Astrocyte (in vitro differentiated cells and primary cell): ENCODE results near the gene SUN1. TPM values are rescaled to one million over a fixed set of nuclear protein-coding genes. Genes with fewer than 3 reads are reported as not detected.

Experiments used
- DNase-seq: peaks from one replicate; pipeline ENCODE4 v3.0.0-alpha.2; 2010; ENCODE audit warnings: low read depth
- FAIRE-seq: peaks from 2 replicates; lab custom pipeline; 2011; peaks lifted over from hg19 to GRCh38; lab: Jason Lieb, UNC
- H2AFZ ChIP-seq: 2 replicates; pipeline ENCODE4 v1.6.0; 2012; ENCODE audit warnings: low read depth, low read length, inconsistent platforms
- H3K27ac ChIP-seq: 2 replicates; pipeline ENCODE4 v1.5.1; 2011; ENCODE audit warnings: low read depth, low read length, inconsistent platforms
- H3K27me3 ChIP-seq: 2 replicates; pipeline ENCODE4 v1.6.0; 2011; ENCODE audit warnings: low read length, inconsistent platforms; ENCODE audit not compliant: insufficient read depth
- H3K36me3 ChIP-seq: 2 replicates; pipeline ENCODE4 v1.5.1; 2011; ENCODE audit warnings: low read length, inconsistent platforms; ENCODE audit not compliant: insufficient read depth
- H3K4me1 ChIP-seq: 2 replicates; pipeline ENCODE4 v1.5.1; 2011; ENCODE audit warnings: low read length, inconsistent platforms; ENCODE audit not compliant: insufficient read depth
- H3K4me2 ChIP-seq: 2 replicates; pipeline ENCODE4 v1.6.0; 2012; ENCODE audit warnings: low read length, inconsistent platforms
- H3K4me3 ChIP-seq: 2 replicates; pipeline ENCODE4 v1.5.1; 2011; ENCODE audit warnings: low read depth, mild to moderate bottlenecking, low read length, inconsistent platforms; ENCODE audit not compliant: insufficient read depth
- H3K79me2 ChIP-seq: 2 replicates; pipeline ENCODE4 v1.6.0; 2012; ENCODE audit warnings: mild to moderate bottlenecking, low read length, inconsistent platforms; ENCODE audit not compliant: insufficient read depth
- H3K9ac ChIP-seq: 2 replicates; pipeline ENCODE4 v1.6.0; 2012; ENCODE audit warnings: mild to moderate bottlenecking, low read length, inconsistent platforms
- H3K9me3 ChIP-seq: 2 replicates; pipeline ENCODE4 v1.5.1; 2012; ENCODE audit warnings: low read depth, mild to moderate bottlenecking, low read length, inconsistent platforms; ENCODE audit not compliant: insufficient read depth
- H4K20me1 ChIP-seq: 2 replicates; pipeline ENCODE4 v1.6.0; 2012; ENCODE audit warnings: low read length, inconsistent platforms; ENCODE audit not compliant: insufficient read depth
- H3K27ac Mint-ChIP-seq: one replicate; pipeline ENCODE4 v1.8.0; 2021; ENCODE audit warnings: mild to moderate bottlenecking, mixed read lengths; ENCODE audit not compliant: unreplicated experiment
- H3K27me3 Mint-ChIP-seq: one replicate; pipeline ENCODE4 v1.8.0; 2021; ENCODE audit warnings: low read depth, mixed read lengths; ENCODE audit not compliant: unreplicated experiment
- H3K36me3 Mint-ChIP-seq: one replicate; pipeline ENCODE4 v1.8.0; 2021; ENCODE audit warnings: low read depth, mixed read lengths; ENCODE audit not compliant: unreplicated experiment
- H3K4me1 Mint-ChIP-seq: one replicate; pipeline ENCODE4 v1.8.0; 2021; ENCODE audit warnings: low read depth, mixed read lengths; ENCODE audit not compliant: unreplicated experiment
- H3K4me3 Mint-ChIP-seq: one replicate; pipeline ENCODE4 v1.8.0; 2021; ENCODE audit warnings: mild to moderate bottlenecking, moderate library complexity, mixed read lengths; ENCODE audit not compliant: unreplicated experiment
- H3K9me3 Mint-ChIP-seq: one replicate; pipeline ENCODE4 v1.8.0; 2021; ENCODE audit warnings: mild to moderate bottlenecking, mixed read lengths; ENCODE audit not compliant: unreplicated experiment
- EZH2 ChIP-seq: IDR thresholded peaks from 2 replicates; pipeline ENCODE4 v1.6.1; 2012; ENCODE audit warnings: mild to moderate bottlenecking, low read length, inconsistent platforms; ENCODE audit not compliant: insufficient read depth
- total RNA-seq: library from RNA; stranded (reverse); gene quantifications from 2 replicates; pipeline ENCODE4 v1.2.1, GENCODE V29; 2021
- TF ChIP-seq, protein P1 (sequence below): IDR thresholded peaks from 2 replicates; pipeline ENCODE4 v1.5.1; 2011; ENCODE audit warnings: low read depth, mild to moderate bottlenecking, inconsistent platforms, low read length, moderate library complexity; ENCODE audit not compliant: insufficient read depth

The SUN1 gene
- total RNA-seq, 1 donor from 2014 or later = 121 TPM

DNA sequence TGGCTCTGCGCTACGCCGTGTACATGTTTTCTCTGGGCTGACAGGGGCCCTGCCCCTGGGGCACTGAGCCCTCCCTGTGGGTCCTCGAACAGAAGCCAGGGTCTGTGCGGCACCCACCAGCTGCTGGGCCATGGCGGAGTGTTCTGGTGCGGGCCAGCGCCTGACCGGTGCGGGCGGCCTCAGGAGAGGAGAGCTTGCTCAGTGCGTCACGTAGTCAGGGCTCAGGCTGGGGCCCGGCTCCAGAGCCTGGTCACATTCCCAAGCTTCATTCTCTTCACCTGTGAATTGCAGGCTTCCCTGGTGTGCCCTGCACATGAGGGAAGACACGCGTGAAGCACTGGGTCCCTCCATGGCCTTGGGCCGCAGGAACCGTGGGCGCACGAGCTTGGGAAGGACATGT lies 59.5 kb downstream of the SUN1 start:
- no peak overlapping the region for H3K4me3 ChIP-seq
- DNase-seq = no peak
- no peaks in the 10 kb centered on the region for H3K27me3 Mint-ChIP-seq
- H3K9me3 Mint-ChIP-seq = no peaks in the 10 kb centered on the region
- H3K27ac Mint-ChIP-seq = no peak overlapping the region
- H3K27ac ChIP-seq = no peak overlapping the region
- no peaks in the 10 kb centered on the region for H3K9me3 ChIP-seq
- no peaks in the 10 kb centered on the region for H3K4me1 ChIP-seq
- H3K36me3 ChIP-seq = no peaks in the 10 kb centered on the region
- H4K20me1 ChIP-seq = peaks cover 39% of the 10 kb centered on the region
- TF ChIP-seq EZH2 = no peak
- TF ChIP-seq, protein P1, sequence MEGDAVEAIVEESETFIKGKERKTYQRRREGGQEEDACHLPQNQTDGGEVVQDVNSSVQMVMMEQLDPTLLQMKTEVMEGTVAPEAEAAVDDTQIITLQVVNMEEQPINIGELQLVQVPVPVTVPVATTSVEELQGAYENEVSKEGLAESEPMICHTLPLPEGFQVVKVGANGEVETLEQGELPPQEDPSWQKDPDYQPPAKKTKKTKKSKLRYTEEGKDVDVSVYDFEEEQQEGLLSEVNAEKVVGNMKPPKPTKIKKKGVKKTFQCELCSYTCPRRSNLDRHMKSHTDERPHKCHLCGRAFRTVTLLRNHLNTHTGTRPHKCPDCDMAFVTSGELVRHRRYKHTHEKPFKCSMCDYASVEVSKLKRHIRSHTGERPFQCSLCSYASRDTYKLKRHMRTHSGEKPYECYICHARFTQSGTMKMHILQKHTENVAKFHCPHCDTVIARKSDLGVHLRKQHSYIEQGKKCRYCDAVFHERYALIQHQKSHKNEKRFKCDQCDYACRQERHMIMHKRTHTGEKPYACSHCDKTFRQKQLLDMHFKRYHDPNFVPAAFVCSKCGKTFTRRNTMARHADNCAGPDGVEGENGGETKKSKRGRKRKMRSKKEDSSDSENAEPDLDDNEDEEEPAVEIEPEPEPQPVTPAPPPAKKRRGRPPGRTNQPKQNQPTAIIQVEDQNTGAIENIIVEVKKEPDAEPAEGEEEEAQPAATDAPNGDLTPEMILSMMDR = no peak
- H3K4me2 ChIP-seq = no peak overlapping the region
- H3K27me3 ChIP-seq = no peaks in the 10 kb centered on the region
- H3K4me1 Mint-ChIP-seq = no peaks in the 10 kb centered on the region
- peaks cover 16% of the 10 kb centered on the region for H3K36me3 Mint-ChIP-seq
- no peak overlapping the region for H3K9ac ChIP-seq
- H2AFZ ChIP-seq = no peak overlapping the region
- H3K4me3 Mint-ChIP-seq = no peak overlapping the region
- FAIRE-seq = no peak
- H3K79me2 ChIP-seq = peaks cover 17% of the 10 kb centered on the region

DNA sequence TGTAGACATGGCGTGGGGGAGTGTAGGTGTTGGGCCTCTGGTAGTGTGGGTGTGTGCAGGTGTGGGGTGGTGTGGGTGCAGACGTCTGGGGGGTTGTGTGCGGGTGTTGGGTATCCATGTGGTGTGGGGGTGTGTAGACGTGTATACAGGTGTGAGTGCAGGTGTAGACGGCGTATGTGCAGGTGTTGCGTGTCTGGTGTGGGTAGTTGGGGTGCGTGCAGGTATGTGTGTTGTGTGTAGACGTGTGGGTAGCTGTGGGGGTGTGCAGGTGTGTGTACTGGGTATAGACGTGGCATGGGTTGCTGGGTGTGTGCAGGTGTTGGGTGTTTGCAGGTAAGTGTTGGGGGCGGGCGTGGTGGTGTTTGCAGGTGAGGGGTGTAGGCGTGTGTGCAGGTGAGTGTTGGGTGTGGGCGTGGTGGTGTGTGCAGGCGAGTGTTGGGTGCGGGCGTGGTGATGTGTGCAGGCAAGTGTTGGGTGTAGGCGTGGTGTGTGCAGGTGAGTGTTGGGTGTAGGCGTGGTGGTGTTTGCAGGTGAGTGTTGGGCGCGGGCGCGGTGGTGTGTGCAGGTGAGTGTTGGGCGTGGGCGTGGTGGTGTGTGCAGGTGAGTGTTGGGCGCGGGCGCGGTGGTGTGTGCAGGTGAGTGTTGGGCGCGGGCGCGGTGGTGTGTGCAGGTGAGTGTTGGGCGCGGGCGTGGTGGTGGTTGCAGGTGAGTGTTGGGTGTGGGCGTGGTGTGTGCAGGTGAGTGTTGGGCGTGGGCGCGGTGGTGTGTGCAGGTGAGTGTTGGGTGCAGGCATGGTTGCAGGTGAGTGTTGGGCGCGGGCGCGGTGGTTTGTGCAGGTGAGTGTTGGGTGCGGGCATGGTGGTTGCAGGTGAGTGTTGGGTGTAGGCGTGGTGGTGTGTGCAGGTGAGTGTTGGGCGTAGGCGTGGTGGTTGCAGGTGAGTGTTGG lies 60.6 kb downstream of the SUN1 start:
- H3K9ac ChIP-seq = no peak overlapping the region
- H3K4me2 ChIP-seq = no peak overlapping the region
- peaks cover 28% of the 10 kb centered on the region for H4K20me1 ChIP-seq
- FAIRE-seq (no peak), DNase-seq (no peak)
- peak overlapping the region; percentile 26 for H3K27ac Mint-ChIP-seq
- peaks cover 7% of the 10 kb centered on the region for H3K79me2 ChIP-seq
- no peaks in the 10 kb centered on the region for H3K4me1 Mint-ChIP-seq
- no peaks in the 10 kb centered on the region for H3K27me3 ChIP-seq
- no peak overlapping the region for H2AFZ ChIP-seq
- peaks cover 13% of the 10 kb centered on the region for H3K36me3 Mint-ChIP-seq
- H3K4me1 ChIP-seq = no peaks in the 10 kb centered on the region
- H3K9me3 ChIP-seq = no peaks in the 10 kb centered on the region
- no peak overlapping the region for H3K4me3 ChIP-seq
- no peaks in the 10 kb centered on the region for H3K36me3 ChIP-seq
- H3K4me3 Mint-ChIP-seq = no peak overlapping the region
- H3K27ac ChIP-seq = no peak overlapping the region
- H3K9me3 Mint-ChIP-seq = no peaks in the 10 kb centered on the region
- no peak for TF ChIP-seq EZH2
- TF ChIP-seq, protein P1 = no peak
- no peaks in the 10 kb centered on the region for H3K27me3 Mint-ChIP-seq

DNA sequence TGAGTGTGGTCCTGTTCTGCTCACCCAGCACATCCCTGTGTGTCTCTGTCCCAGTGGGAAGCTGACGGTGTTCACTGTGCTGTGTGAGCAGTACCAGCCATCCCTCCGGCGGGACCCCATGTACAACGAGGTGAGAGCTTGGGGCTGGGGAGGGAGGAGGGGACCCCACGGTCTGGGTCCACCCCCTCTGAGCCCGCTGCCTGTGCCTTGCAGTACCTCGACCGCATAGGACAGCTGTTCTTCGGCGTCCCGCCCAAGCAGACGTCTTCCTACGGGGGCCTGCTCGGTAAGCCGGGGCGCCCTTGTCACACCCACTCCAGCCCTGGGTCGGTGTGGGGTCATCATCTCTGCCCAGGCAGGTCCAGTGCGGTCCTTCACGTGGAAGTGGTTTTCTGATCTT lies 61.4 kb downstream of the SUN1 start:
- FAIRE-seq = no peak
- no peak for TF ChIP-seq EZH2
- TF ChIP-seq, protein P1 = no peak
- no peaks in the 10 kb centered on the region for H3K27me3 ChIP-seq
- no peak overlapping the region for H3K4me3 Mint-ChIP-seq
- H3K4me3 ChIP-seq = no peak overlapping the region
- H3K36me3 ChIP-seq = no peaks in the 10 kb centered on the region
- H4K20me1 ChIP-seq = peaks cover 22% of the 10 kb centered on the region
- H3K4me1 ChIP-seq = no peaks in the 10 kb centered on the region
- H3K9me3 ChIP-seq = no peaks in the 10 kb centered on the region
- H3K27ac Mint-ChIP-seq = peak overlapping the region; percentile 26
- no peak for DNase-seq
- no peak overlapping the region for H3K4me2 ChIP-seq
- H3K36me3 Mint-ChIP-seq = peaks cover 13% of the 10 kb centered on the region
- H3K27me3 Mint-ChIP-seq = no peaks in the 10 kb centered on the region
- H3K4me1 Mint-ChIP-seq = no peaks in the 10 kb centered on the region
- no peak overlapping the region for H2AFZ ChIP-seq
- no peaks in the 10 kb centered on the region for H3K9me3 Mint-ChIP-seq
- peaks cover 3% of the 10 kb centered on the region for H3K79me2 ChIP-seq
- no peak overlapping the region for H3K9ac ChIP-seq
- H3K27ac ChIP-seq = no peak overlapping the region
